Liver (tissue), 9 donors: ENCODE results near the gene COL6A3. TPM values are rescaled to one million over a fixed set of nuclear protein-coding genes. Genes with fewer than 3 reads are reported as not detected.

Experiments used
- DNase-seq: peaks from one replicate; pipeline ENCODE4 v3.0.0-alpha.2; 2017; ENCODE audit warnings: low spot score
- H3K27ac ChIP-seq, 2 donors: one replicate each; pipeline ENCODE4 v1.7.0; 2013; ENCODE audit warnings: inconsistent platforms in 2 of 2, low read length in 2 of 2, control low read depth in 1 of 2, low read depth in 1 of 2, mild to moderate bottlenecking in 1 of 2
- H3K27me3 ChIP-seq, 4 donors: one replicate each; pipeline versions ENCODE4 v1.6.1 to v1.7.0; 2013; ENCODE audit warnings: low read length in 3 of 4, inconsistent platforms in 1 of 4, mild to moderate bottlenecking in 1 of 4, moderate library complexity in 1 of 4; ENCODE audit not compliant: control insufficient read depth in 4 of 4, insufficient read depth in 4 of 4
- H3K36me3 ChIP-seq, 4 donors: one replicate each; pipeline versions ENCODE4 v1.6.1 to v1.7.0; 2013; ENCODE audit warnings: low read length in 3 of 4, mild to moderate bottlenecking in 3 of 4, low read depth in 1 of 4, moderate library complexity in 1 of 4; ENCODE audit not compliant: control insufficient read depth in 4 of 4, insufficient read depth in 3 of 4
- H3K4me1 ChIP-seq, 4 donors: one replicate each; pipeline versions ENCODE4 v1.6.1 to v1.7.0; 2013; ENCODE audit warnings: low read length in 3 of 4, mild to moderate bottlenecking in 3 of 4, moderate library complexity in 1 of 4; ENCODE audit not compliant: control insufficient read depth in 4 of 4, insufficient read depth in 4 of 4
- H3K4me3 ChIP-seq, 3 donors: one replicate each; pipeline versions ENCODE4 v1.6.1 to v1.7.0; 2013; ENCODE audit warnings: low read length in 3 of 3, control low read depth in 1 of 3, low read depth in 1 of 3, mild to moderate bottlenecking in 1 of 3
- H3K9ac ChIP-seq, 2 donors: one replicate each; pipeline ENCODE4 v1.7.0; 2013; ENCODE audit warnings: low read length in 2 of 2, mild to moderate bottlenecking in 2 of 2, moderate library complexity in 2 of 2, control low read depth in 1 of 2, low read depth in 1 of 2
- H3K9me3 ChIP-seq, 4 donors: one replicate each; pipeline versions ENCODE4 v1.6.1 to v1.7.0; 2013; ENCODE audit warnings: low read length in 3 of 4; ENCODE audit not compliant: control insufficient read depth in 4 of 4
- ATF3 ChIP-seq: IDR thresholded peaks from 2 replicates; pipeline ENCODE4 v1.6.1; 2016; ENCODE audit warnings: antibody characterized with exemption
- CTCF ChIP-seq: fragments of 150-350 bp; IDR thresholded peaks from 2 replicates; pipeline ENCODE4 v1.5.1; 2017; ENCODE audit warnings: improper control_type of control experiment, low read depth, low read length; ENCODE audit not compliant: missing input control
- EGR1 ChIP-seq, 2 donors: IDR thresholded peaks; 2 replicates each; pipeline ENCODE4 v1.6.1; 2016 to 2018; ENCODE audit warnings: antibody characterized with exemption in 2 of 2, low read depth in 2 of 2
- FOXA2 ChIP-seq: IDR thresholded peaks from 2 replicates; pipeline ENCODE4 v1.6.1; 2016; ENCODE audit warnings: antibody characterized with exemption
- GABPA ChIP-seq, 2 donors: IDR thresholded peaks in 1 of 2; conservative IDR thresholded peaks in 1 of 2; 2 replicates each; pipeline ENCODE4 v1.6.1; 2016; ENCODE audit warnings: antibody characterized with exemption in 2 of 2, mild to moderate bottlenecking in 1 of 2, moderate library complexity in 1 of 2
- HNF4A ChIP-seq, 2 donors: conservative IDR thresholded peaks; 2 replicates each; pipeline ENCODE4 v1.6.1; 2016; ENCODE audit warnings: antibody characterized with exemption in 2 of 2, mild to moderate bottlenecking in 2 of 2
- HNF4G ChIP-seq: IDR thresholded peaks from 2 replicates; pipeline ENCODE4 v1.6.1; 2016; ENCODE audit warnings: antibody characterized with exemption
- JUND ChIP-seq, 2 donors: IDR thresholded peaks; 2 replicates each; pipeline ENCODE4 v1.6.1; 2016; ENCODE audit warnings: antibody characterized with exemption in 2 of 2
- MAX ChIP-seq: IDR thresholded peaks from 2 replicates; pipeline ENCODE4 v1.6.1; 2016; ENCODE audit warnings: antibody characterized with exemption
- NR2F2 ChIP-seq: IDR thresholded peaks from 2 replicates; pipeline ENCODE4 v1.6.1; 2016; ENCODE audit warnings: antibody characterized with exemption
- RAD21 ChIP-seq, 2 donors: IDR thresholded peaks; 2 replicates each; pipeline ENCODE4 v1.6.1; 2016; ENCODE audit warnings: antibody characterized with exemption in 2 of 2, mild to moderate bottlenecking in 2 of 2
- RXRA ChIP-seq, 2 donors: IDR thresholded peaks; 2 replicates each; pipeline ENCODE4 v1.6.1; 2017 to 2018; ENCODE audit warnings: antibody characterized with exemption in 2 of 2, mild to moderate bottlenecking in 1 of 2
- SP1 ChIP-seq: IDR thresholded peaks from 2 replicates; pipeline ENCODE4 v1.6.1; 2018; ENCODE audit warnings: antibody characterized with exemption, mild to moderate bottlenecking
- TAF1 ChIP-seq: conservative IDR thresholded peaks from 2 replicates; pipeline ENCODE4 v1.6.1; 2016; ENCODE audit warnings: antibody characterized with exemption, mild to moderate bottlenecking
- YY1 ChIP-seq: IDR thresholded peaks from 2 replicates; pipeline ENCODE4 v1.6.1; 2016; ENCODE audit warnings: antibody characterized with exemption, mild to moderate bottlenecking
- WGBS: extraction: QIAGEN DNeasy Blood & Tissue Kit; methylation state at CpG from one replicate; pipeline ENCODE4 v1.1.7; 2013; 5-methylcytosine and 5-hydroxymethylcytosine counted together
- polyA plus RNA-seq, 2 donors: library from polyadenylated mRNA; stranded (reverse) in 1 of 2; unstranded in 1 of 2; fragments of 200-250 nt in 1 of 2; fragments of >200 nt in 1 of 2; fragmentation: Nextera tagmentation in 1 of 2; extraction: Ambion mirVana in 1 of 2; gene quantifications; one replicate each; pipeline versions ENCODE4 v1.2.1 to v1.2.3, GENCODE V29; 2013 to 2015
- total RNA-seq, 2 donors: library from RNA; depleted of rRNA; stranded (reverse); fragments of >200 nt; gene quantifications; one replicate each; pipeline ENCODE4 v1.2.3, GENCODE V29; 2014
- donor health status: healthy.
- donor health status: healthy.
- donor health status: healthy.
- donor health status: healthy.
- donor health status: healthy.

The COL6A3 gene
- total and polyA plus RNA-seq, 4 donors, result 1.7 to 28.7 (median 17.5) TPM

- Histone ChIP-seq H3K9ac (no peak overlapping the region), H3K9me3 (no peaks in the 10 kb centered on the region), H3K4me1 (no peaks in the 10 kb centered on the region), H3K4me3 (no peak overlapping the region), H3K27me3 (no peaks in the 10 kb centered on the region), H3K36me3 (no peaks in the 10 kb centered on the region), H3K27ac (no peak overlapping the region)
- no peak for DNase-seq
- TF ChIP-seq SP1 (no peak), HNF4G (no peak), YY1 (no peak), RXRA (IDR thresholded peaks at IDR 0.05) (no peak), ATF3 (no peak), RAD21 (IDR thresholded peaks at IDR 0.05) (no peak), FOXA2 (no peak), TAF1 (no peak), GABPA (IDR thresholded peaks at IDR 0.05 in 1 of 2, conservative IDR thresholded peaks at IDR 0.05 in 1 of 2) (no peak), MAX (no peak), EGR1 (IDR thresholded peaks at IDR 0.05; ENCODE audit: low read depth in 2 of 2) (no peak), CTCF (no peak), JUND (IDR thresholded peaks at IDR 0.05) (no peak), HNF4A (conservative IDR thresholded peaks at IDR 0.05) (no peak)
- 77% methylated on average over 7 of the region's 7 CpGs for WGBS
These were observed 107.7 kb downstream of the COL6A3 start for GRCh38 chr2:237306083-237306786.

GRCh38 chr2:237305579-237305978 is 108.4 kb downstream of the COL6A3 start:
- TF ChIP-seq CTCF, result no peak
- no peak for TF ChIP-seq YY1
- TF ChIP-seq GABPA (IDR thresholded peaks at IDR 0.05 in 1 of 2, conservative IDR thresholded peaks at IDR 0.05 in 1 of 2), result no peak
- no peak for TF ChIP-seq NR2F2
- TF ChIP-seq HNF4A (conservative IDR thresholded peaks at IDR 0.05), result no peak
- no peak for TF ChIP-seq EGR1 (IDR thresholded peaks at IDR 0.05; ENCODE audit: low read depth in 2 of 2)
- Histone ChIP-seq H3K9me3 (no peaks in the 10 kb centered on the region), H3K9ac (no peak overlapping the region), H3K27me3 (peaks cover 0 to 3% (median 0%) of the 10 kb centered on the region in 4 donors), H3K4me1 (no peaks in the 10 kb centered on the region), H3K4me3 (no peak overlapping the region), H3K36me3 (no peaks in the 10 kb centered on the region), H3K27ac (no peak overlapping the region)
- no peak for DNase-seq
